ENCODE results near the gene SLC12A7. TPM values are rescaled to one million over a fixed set of nuclear protein-coding genes. Genes with fewer than 3 reads are reported as not detected.

SLC12A7 gene
- total and polyA plus RNA-seq, 7 donors, result 2.3 to 22.0 (median 4.5) TPM

GRCh38 chr5:1075555-1075881 is 36.3 kb downstream of the SLC12A7 start:
- no peak for DNase-seq
- WGBS, 3 donors, result 87 to 90% (median 89%) methylated on average over 10 of the region's 10 CpGs
- H3K4me1 ChIP-seq, result no peaks in the 10 kb centered on the region
- no peak for ATAC-seq
- no peaks in the 10 kb centered on the region for H3K9me3 ChIP-seq
- peaks cover 0 to 7% of the 10 kb centered on the region in 2 donors for H3K36me3 ChIP-seq (ENCODE audit: insufficient read depth in 1 of 2, low read depth in 1 of 2)
- H3K27ac ChIP-seq, result no peak overlapping the region
- no peak for TF ChIP-seq CTCF (IDR thresholded peaks at IDR 0.05)
- no peaks in the 10 kb centered on the region for H3K27me3 ChIP-seq (ENCODE audit: insufficient read depth in 3 of 3, low read length in 2 of 3)
- intact Hi-C loops (cut with DNase I), result no loop called here
- H3K4me3 ChIP-seq, result no peak overlapping the region

- no peak overlapping the region for H3K4me3 ChIP-seq
- intact Hi-C loops (cut with DNase I), result no loop called here
- DNase-seq (no peak), ATAC-seq (no peak)
- H3K9me3 ChIP-seq, result no peaks in the 10 kb centered on the region
- H3K27me3 ChIP-seq (ENCODE audit: insufficient read depth in 3 of 3, low read length in 2 of 3), result no peaks in the 10 kb centered on the region
- H3K4me1 ChIP-seq, result no peaks in the 10 kb centered on the region
- H3K27ac ChIP-seq, result no peak overlapping the region
- TF ChIP-seq CTCF (IDR thresholded peaks at IDR 0.05), result no peak
- 87 to 90% (median 88%) methylated on average over 40 of the region's 40 CpGs for WGBS, 3 donors
- H3K36me3 ChIP-seq (ENCODE audit: insufficient read depth in 1 of 2, low read depth in 1 of 2), result peaks cover 0 to 7% of the 10 kb centered on the region in 2 donors
Observed at GRCh38 chr5:1074816-1075554, 36.9 kb downstream of the SLC12A7 start.

GRCh38 chr5:1074226-1074625 is 37.6 kb downstream of the SLC12A7 start:
- WGBS, 3 donors, result 91 to 94% (median 92%) methylated on average over 15 to 18 of the region's 18 CpGs
- DNase-seq (no peak), ATAC-seq (no peak)
- TF ChIP-seq CTCF (IDR thresholded peaks at IDR 0.05), result no peak
- intact Hi-C loops (cut with DNase I), result no loop called here
- Histone ChIP-seq H3K4me1 (no peaks in the 10 kb centered on the region), H3K27me3 (ENCODE audit: insufficient read depth in 3 of 3, low read length in 2 of 3) (no peaks in the 10 kb centered on the region), H3K4me3 (no peak overlapping the region), H3K9me3 (no peaks in the 10 kb centered on the region), H3K36me3 (ENCODE audit: insufficient read depth in 1 of 2, low read depth in 1 of 2) (peaks cover 0 to 7% of the 10 kb centered on the region in 2 donors), H3K27ac (no peak overlapping the region)

- no peak overlapping the region for H3K27ac ChIP-seq
- intact Hi-C loops (cut with DNase I), result no loop called here
- 85 to 90% (median 87%) methylated on average over 45 to 46 of the region's 46 CpGs for WGBS, 3 donors
- no peaks in the 10 kb centered on the region for H3K9me3 ChIP-seq
- peaks cover 0 to 3% of the 10 kb centered on the region in 2 donors for H3K36me3 ChIP-seq (ENCODE audit: insufficient read depth in 1 of 2, low read depth in 1 of 2)
- TF ChIP-seq CTCF (IDR thresholded peaks at IDR 0.05), result no peak
- no peak overlapping the region for H3K4me3 ChIP-seq
- H3K4me1 ChIP-seq, result no peaks in the 10 kb centered on the region
- H3K27me3 ChIP-seq (ENCODE audit: insufficient read depth in 3 of 3, low read length in 2 of 3), result no peaks in the 10 kb centered on the region
- ATAC-seq (no peak), DNase-seq (no peak)
Observed at GRCh38 chr5:1073239-1074102, 38.4 kb downstream of the SLC12A7 start.
